VCaP (cell line): Measurements from ENCODE around the gene CCDC167.
A peak's percentile ranks its signal among the peaks of the same experiment; 100 is the strongest.

Experiments
- H3K27ac ChIP-seq: fragments of 450-650 bp; 2 replicates; pipeline ENCODE4 v1.5.1; 2017
- TF ChIP-seq, protein P1 (sequence below): fragments of 450-650 bp; conservative IDR thresholded peaks from 2 replicates; pipeline ENCODE4 v1.5.1; 2017; ENCODE audit warnings: mild to moderate bottlenecking, moderate library complexity

Gene CCDC167

DNA sequence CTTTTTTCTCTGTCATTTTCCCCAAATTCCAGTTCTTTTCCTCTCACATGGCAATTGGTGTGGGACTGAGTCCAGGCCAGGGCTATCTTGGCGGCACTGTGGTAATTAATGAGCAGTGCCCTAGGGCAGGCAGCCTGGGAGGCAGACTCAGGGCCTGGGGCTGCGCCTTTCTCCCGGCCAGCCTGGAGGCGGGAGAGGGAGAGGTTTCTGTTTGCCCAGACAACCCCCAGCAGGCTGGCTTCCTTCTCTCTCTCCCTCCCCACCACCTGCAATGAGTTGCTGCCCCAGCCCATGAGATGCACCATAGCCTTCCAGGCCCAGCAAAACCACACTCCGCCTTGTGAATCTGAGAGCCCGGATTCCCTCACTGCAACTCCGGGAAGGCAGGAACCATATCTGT lies 15.1 kb upstream of the CCDC167 start:
- TF ChIP-seq, protein P1, sequence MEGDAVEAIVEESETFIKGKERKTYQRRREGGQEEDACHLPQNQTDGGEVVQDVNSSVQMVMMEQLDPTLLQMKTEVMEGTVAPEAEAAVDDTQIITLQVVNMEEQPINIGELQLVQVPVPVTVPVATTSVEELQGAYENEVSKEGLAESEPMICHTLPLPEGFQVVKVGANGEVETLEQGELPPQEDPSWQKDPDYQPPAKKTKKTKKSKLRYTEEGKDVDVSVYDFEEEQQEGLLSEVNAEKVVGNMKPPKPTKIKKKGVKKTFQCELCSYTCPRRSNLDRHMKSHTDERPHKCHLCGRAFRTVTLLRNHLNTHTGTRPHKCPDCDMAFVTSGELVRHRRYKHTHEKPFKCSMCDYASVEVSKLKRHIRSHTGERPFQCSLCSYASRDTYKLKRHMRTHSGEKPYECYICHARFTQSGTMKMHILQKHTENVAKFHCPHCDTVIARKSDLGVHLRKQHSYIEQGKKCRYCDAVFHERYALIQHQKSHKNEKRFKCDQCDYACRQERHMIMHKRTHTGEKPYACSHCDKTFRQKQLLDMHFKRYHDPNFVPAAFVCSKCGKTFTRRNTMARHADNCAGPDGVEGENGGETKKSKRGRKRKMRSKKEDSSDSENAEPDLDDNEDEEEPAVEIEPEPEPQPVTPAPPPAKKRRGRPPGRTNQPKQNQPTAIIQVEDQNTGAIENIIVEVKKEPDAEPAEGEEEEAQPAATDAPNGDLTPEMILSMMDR = no peak

DNA sequence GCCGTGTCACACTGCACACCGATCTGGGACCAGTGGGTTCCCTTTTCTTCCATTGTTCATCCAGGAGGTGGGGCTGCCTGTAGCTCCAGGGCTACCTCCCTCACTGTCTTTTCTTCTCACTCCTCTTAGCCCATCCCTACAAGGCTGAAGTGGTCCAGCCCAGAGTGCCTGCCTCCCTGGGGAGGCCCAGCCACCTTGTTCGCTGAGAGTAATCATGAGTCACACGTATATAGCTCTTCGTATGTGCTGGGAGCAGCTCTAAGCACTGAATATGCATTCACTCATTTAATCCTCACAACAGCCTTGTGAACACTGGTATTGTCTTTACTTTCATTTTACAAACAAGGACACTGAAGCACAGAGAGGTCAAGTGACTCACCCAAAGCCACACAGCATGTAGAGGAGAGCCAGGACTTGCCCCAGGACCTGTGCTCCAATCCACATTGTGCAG lies 14.7 kb upstream of the CCDC167 start:
- TF ChIP-seq, protein P1 = no peak
- peak overlapping the region; percentile 86 for H3K27ac ChIP-seq

More for the DNA sequence above, 15.1 kb upstream of the CCDC167 start:
- peak overlapping the region; percentile 86 for H3K27ac ChIP-seq

DNA sequence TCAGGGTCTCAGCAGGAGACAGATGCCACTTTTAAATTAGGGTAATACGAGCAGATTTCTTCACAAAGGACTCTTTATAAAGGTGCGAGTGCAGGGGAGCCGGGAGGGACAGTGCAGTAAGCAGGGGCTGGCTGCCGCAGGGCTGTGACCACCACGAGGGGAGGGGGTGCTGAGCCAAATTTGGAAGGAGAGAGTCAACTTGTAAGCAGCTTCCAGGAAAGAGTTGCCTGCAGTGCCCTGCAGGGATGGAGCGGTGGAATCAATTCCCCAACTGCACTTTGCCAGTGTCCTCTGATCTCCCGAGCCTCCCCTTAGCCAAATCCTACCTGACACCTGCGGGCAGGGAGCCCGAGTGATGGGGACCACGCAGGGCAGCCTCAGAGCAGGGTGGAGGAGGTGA lies 13.9 kb upstream of the CCDC167 start:
- no peak overlapping the region for H3K27ac ChIP-seq

DNA sequence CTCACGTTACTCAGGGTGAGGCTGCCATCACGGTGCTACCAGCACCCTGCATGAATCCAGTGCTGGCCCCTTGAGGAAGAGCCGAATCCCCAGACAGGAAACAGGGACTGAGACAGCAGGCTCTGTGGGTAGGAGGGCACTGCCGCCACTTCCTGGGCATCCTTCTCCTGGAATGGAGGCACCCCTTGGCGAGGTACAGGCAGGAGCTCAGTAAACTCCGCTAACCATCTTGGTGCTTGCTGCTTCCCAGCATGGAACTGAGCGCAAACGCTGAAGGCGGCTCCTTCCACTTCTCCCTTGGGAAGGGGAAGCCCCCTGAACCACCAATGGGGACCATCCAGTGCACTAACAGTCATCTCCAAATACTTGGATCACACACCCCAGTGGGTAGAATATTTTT lies 13.5 kb upstream of the CCDC167 start:
- TF ChIP-seq, protein P1 = no peak
- H3K27ac ChIP-seq = no peak overlapping the region

More for the DNA sequence above, 13.9 kb upstream of the CCDC167 start:
- TF ChIP-seq, protein P1 = no peak

DNA sequence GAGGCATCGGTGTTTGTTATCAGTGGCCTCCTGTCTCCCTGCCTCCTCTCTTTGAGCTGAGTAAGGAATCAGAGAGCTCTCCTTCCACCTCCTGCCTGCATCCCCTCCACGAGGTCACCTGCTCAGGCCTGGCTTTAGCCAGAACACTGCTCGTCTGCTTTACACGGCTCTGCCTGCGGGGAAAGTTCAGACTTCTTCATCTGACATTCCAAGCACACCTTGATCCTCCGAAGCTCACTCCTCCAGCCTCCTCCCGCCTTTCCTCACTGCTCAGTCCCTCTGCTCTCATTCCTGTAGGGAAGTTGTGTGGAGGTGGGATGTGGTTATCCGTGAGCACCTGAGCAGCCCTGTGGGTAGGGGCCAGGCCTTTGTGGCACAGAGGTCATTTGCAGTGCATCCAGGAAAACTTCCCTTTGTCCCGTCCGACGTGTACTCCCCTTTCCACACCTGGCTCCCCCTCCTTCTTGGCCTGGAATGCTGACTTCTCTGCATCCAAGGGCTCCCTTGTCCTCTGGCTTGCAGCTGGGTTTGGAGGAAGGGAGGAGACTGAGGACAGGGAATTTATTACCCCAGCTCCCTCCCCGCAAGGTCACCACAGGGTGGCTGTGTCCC lies 12.8 kb upstream of the CCDC167 start:
- no peak overlapping the region for H3K27ac ChIP-seq
- TF ChIP-seq, protein P1 = no peak

DNA sequence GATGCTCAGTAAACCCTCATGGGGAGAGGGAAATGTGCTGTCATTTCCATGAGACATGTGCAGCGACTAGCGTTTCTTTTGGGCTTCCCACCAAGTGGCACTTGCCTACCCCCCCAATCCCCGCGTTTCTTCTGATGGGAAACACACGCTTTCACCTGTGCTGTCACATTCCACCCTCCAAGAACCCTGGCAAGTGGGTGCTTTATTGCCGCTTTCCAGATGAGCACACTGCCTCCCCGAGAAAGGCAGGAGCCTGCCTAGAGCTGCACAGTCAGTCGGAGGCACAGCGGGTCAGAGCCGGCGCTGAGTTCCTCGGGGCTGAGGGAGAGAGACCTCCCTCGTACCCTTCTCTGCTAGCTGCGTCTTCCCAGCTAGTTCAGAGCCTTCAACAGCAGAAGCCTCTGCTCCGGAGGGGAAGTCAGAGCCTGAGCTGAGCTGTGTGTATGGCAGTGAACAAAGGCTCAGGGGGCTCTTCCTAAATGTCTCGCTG lies 12.3 kb upstream of the CCDC167 start:
- TF ChIP-seq, protein P1 = no peak
- H3K27ac ChIP-seq = no peak overlapping the region

DNA sequence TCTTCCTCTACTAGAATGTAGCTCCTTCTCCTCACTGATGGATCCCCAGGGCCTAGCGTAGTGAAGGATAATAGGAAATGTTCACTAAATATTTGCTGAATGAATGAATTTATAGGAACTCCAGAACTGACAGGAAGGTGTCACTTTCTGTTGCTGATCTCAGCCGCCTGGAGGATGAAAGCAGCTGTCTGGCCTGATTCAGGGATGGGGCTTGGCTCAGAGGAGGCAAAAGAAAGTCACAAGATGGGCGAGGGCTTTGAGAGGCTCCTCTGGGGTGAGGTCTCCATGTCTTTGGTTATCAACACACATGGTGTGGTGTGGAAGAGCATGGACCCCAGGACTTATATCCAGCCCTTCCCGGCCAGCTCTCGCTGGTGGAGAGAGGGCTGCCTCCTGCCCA lies 11.5 kb upstream of the CCDC167 start:
- H3K27ac ChIP-seq = no peak overlapping the region
- TF ChIP-seq, protein P1 = no peak
